GM19238 (cell line): ENCODE measurements around the gene NOL4L.
A peak's percentile ranks its signal among the peaks of the same experiment; 100 is the strongest.

Experiments used
- DNase-seq: peaks from one replicate; pipeline ENCODE4 v3.0.0; 2011; ENCODE audit warnings: low spot score; ENCODE audit not compliant: insufficient read length

NOL4L gene

DNA sequence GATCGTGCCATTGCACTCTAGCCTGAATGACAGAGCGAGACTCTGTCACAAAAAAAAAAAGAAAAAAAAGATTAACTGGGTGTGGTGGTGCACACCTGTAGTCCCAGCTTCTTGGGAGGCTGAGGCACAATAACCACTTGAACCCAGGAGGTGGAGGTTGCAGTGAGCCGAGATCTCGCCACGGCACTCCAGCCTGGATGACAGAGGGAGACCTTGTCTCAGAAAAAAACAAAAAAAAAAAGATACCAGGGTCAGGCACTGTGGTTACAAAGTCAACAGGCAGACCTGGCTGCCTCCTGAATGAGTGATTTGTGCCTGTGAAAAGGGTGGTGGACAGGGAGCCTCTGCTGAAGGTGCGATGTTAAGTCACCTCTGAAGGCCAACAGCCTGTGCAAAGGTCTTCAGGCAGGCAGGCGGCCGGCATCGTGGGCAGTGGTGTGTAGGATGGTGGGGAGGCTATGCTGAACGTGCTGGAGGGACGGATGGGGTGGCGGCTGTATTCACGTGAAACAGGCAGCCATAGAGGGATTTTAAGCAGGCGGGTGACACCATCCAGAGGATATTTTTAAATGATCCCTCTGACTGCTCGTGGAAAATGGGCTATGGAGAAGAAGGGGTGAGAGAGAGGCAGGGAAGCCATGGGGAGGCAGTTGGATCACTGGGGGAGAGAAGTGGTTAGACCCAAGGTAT lies 41.4 kb downstream of the NOL4L start:
- DNase-seq: no peak

DNA sequence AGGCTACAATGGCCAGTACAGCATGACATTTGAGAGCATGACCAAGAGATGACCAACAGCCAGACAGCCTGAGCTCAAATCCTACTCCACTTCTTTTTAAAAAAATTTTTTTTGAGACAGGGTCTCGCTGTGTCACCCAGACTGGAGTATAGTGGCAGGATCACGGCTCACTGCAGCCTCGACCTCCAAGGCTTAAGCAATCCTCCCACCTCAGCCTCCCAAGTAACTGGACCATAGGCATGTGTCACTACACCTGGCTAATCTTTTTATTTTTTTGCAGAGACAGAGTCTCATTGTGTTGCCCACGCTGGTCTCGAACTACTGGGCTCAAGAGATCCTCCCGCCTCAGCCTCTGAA lies 42.9 kb downstream of the NOL4L start:
- DNase-seq: no peak

DNA sequence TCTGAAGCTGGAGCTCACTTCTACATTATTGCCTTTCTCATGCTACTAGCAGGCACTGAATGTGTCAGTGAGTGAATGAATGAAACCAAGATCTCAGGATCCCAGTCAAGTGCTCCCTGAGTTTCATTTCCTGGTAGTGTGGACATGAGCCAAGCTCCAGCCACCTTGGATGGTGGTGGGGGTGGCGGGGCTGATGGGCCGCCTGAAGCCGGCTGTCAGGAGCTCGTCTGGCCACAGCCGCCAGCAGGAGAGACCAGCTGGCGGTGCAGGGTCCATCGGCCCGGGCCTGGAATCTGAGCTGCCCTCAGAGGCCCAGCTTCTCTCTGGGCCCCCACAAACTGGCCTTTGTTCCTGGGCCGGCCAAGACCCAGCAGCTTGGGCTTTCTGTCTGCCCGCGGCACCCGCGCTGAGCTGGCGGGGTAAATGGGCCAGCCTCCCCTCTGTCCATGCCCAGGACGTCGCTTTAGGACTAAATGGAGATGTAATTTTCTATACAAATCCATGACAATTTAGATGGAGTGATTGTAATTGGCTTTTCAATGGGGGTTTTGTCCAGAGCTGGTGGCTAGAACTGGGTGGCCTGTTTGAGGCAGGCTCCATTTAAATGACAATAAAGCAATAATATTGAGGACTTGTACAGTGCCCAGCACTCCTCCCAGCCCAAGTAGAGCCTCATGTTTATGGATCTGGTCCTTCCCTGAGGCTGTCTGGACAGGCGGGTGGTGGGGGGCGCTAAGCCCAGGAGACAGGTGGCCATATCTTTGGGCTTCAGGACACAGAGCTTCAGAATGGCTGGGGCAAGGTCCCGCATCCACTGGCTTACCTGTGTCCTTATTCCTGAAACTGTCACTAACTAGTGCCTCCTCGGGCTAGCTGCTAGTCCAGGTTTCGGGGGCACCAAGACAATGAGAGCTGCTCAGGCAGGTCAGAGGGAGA lies 43.5 kb downstream of the NOL4L start:
- no peak for DNase-seq

DNA sequence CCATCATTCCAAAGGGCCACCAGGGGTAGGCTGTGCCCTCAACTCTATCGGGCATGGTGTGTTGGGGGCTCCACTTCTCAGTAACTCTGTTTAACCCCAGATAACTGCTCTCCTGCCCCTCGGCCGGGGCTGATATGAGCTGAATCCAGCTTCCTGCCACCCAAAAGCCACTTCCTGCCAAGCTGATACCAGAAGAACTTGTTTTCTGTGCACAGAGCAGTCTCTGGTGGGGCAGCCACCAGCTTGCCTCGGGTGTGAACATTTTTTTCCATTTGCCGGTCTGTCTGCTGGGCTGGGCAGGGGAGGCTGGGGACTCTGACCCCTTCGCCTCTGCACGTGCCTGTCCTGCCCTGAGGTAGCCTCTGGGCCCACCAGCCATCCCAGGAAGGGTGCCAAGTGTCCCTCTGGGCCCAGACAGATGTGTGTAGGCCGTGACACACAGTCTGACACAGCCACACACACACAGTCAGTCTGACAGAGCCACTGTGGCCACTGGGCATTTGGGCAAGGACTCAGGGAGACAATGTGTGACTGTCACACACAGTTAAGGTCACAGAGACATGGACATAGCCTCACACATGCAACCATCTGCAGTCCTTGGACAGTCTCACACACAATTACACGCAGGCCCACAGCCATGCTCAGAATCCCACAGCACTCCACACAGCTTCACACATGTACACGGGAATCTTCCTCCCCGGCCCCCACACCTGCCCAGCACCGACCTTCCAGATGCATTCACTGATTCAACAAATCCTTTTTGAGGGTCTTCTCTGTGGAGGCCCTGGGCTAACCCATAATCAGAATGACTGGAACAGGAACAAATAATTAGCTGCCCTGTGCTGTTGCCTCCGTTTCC lies 45.1 kb downstream of the NOL4L start:
- DNase-seq: no peak

DNA sequence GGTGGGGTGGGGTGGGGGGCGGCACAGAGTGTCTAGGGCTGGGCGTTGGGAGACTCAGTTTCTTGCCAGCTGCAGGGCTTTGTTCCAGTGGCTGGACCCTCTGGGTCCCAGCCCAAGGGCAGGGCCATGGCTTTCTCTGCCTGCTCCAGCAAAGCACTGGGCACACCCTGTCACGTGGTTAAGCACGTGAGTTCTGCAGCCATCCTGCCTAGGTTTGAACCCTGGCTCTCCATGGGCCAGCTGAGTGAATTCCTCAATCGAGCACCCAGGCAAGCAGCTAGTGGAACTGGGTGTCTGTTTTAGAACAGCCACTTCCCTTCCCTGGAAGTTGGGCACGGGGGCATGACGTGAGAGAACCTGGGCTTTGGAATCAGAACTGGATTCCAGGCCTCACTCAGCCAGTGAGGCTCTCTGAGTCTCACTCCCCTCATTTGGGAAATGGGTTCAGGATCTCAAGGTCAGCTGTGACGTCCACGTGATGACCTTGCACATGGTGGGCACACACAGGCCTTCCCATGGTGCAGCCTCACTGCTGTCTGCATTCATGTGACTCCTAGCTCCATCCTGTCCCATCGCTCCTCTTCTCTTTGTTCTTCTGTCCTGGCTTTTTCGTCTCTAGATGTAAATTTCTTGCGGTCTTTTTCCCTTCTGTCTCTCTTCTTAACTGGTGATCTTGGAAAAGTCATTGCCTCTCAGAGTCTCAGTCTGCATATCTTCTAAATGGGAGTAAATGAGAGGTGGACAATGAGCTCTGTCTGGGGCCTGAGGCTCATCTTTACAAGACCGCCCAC lies 45.9 kb downstream of the NOL4L start:
- DNase-seq: no peak

DNA sequence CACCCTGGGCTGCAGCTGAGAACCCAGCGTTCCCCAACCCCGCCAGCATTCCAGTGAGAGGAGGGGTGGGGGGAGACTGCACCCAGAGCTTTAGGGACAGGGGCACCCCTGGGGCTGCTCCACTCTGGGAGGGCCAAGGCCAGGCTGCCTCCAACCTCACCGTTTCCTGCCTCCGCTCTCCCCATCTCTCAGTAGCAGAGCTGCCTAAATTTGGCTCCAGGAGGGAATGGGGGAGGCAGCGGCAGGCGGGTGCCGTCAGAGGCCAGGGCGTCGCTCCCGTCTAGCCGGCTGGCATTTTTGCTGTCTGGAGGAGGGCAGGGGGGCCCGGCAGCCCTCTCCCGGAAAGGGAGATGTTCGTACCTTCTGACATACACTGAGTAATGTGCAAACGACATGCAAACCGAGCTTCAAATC lies 46.6 kb downstream of the NOL4L start:
- DNase-seq: no peak

DNA sequence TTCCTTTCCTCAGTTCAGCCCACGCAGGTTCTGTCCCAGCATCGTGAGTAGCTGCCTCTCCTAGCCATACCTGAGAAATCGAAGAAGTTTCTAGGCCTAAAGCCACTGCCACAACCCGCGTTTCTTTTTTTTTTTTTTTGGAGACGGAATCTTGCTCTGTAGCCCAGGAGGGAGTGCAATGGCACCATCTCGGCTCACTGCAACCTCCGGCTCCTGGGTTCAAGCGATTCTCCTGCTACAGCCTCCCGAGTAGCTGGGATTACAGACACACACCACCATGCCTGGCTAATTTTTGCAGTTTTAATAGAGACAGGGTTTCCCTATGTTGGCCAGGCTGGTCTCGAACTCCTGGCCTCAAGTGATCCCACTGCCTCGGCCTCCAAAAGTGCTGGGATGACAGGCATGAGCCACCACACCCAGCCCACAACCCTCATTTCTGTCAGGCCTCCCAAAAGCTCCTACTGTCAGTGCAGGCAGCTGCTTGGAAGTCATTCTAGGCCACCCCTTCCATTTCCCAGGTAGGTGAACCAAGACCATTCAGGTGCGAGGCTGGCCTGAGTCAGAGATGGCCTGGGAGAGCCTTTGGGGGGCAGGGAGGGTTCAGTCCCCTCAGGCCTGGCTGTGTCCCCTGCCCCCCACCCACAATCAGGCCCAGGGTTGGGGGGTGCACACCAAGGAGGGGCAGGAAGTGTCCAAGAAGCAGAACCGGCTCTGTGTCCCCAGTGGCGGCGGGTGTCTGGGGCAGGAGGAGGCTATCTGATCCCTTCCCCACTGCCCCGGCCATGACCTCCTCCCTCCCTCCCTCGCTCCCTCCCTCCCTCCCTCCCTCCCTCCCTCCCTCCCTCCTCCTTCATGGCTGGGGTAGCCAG lies 47.2 kb downstream of the NOL4L start:
- DNase-seq: no peak

DNA sequence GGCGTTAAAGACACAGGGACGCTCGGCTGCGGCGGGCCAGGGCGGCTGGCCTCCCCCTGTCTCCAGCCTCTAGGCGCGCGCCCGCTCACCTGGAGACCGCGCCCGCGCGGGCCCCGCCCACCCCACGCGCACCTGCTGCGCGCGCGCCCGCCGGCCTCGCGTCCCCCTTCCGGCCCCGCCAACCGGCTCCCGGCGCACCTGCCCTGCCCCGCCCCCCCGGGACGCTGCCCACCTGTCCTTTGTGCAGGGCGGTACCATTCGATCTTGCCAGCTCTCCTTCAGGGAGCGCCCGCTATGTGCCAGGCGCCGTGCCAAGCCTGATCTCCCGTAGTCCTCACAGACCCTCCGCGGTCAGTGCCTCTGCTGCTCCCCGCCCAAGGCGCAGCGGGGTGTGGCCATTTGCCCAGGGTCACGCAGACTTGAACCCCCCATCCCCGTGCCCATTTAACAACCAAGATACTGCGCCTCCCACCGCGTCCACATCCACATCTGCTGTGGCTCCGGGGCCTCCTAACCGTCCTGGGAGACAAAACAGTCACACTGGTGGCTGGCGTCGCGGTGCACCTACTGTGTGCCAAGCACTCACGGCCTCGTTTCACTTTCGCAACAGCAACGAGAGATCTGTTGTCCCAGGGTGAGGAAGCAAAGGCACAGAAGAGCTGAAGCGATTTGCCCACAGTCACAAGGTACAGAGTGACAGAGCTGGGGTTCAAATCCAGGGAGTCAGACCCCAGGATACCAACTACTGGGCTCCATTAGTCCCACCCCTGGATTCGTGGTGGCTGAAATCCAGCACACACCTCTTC lies 48.1 kb downstream of the NOL4L start:
- no peak for DNase-seq

DNA sequence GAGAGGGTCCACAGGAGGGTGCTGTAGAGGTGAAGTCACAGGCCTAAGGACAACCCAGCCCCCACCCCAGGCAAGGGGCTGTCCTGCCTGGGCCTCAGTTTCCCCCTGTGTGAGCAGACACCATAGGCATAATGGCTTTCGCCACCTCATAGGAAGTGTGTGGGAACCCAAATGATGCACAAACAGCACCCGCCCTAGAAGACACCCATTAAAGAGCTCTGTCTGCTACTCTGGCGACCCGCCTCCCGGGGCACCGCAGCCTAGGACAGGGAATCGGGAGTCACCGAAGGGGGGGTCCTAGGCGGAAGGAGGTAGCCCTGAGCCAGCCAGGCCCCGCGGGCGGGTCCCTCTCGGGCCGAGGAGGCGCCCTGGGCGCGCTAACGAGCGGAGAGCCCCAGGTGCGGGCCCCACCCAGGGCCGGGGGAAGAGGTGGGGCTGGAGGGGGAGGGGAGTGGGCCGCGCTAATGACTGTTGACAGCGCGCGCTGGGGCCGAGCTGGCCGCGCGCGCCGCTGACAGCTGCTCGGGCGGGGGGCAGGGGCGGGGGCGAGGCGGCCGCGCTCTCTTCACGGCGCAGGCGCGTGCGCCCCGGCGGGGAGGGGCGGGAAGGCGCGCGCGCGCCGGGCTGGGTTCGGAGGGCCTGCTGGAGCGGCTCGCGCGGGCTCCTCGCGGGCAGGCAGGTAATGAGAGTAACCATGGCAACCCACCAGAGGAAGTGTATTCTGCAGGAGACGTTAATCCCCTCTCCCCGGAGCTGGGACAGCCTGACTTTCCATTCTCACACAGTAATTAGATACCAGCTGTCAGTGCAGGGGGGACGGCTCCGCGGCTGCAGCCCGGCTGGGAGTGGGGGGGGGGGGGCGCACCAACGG lies 48.9 kb downstream of the NOL4L start:
- peak; percentile 71 for DNase-seq

DNA sequence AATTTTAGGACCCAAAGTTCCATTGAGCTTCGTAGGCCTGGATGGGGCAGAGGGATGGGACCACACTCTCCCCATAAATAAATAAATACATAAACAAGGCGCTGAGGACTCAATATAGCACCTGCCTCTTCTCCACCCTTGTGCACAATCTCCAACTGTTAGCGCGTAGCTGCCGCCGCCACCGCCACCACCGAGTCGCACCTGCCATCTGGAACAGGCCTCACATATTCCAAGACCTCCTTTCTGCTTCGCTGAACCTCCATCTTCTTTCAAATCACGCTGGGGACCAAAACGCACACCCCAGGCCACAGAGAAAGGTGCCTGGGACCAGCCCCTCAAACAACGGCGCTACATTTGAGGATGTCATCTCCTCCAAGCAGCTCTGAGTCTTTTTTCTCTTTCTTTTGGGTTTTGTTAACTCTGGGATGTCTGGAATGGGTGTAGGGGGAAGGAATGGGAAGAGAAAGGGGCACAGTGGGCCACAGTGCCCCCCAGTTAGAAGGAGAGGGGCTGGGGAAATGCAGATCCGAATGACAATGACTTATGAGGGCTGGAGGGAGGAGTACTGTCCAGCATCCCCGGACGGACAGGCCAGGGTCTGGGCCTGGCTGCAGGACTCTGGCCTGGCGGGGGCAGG lies 49.7 kb downstream of the NOL4L start:
- DNase-seq: no peak

DNA sequence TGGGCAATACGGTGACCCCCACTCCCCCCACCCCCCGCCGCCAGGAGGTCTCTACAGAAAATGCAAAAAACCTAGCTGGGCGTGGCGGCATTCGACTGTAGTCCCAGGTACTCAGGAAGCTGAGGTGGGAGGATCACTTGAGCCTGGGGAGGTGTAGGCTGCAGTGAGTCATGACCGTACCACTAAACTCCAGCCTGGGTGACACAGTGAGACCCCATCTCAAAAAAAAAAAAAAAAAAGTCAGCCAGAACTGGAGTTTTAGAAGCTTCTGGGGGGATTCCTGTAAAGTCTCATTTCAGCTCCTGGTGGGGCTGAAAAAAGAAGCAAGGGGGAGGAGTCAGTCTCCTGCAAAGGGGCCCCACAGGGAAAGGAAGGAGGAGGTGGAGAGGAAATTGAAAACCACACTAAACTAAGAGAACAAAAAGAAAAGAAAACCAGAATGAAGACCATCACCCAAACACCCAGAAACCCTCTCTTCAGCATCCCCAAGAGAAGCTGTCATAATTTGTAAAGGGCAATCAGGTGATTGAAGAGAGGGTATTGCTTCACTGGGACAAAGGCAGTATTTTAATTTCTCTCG lies 50.4 kb downstream of the NOL4L start:
- no peak for DNase-seq

DNA sequence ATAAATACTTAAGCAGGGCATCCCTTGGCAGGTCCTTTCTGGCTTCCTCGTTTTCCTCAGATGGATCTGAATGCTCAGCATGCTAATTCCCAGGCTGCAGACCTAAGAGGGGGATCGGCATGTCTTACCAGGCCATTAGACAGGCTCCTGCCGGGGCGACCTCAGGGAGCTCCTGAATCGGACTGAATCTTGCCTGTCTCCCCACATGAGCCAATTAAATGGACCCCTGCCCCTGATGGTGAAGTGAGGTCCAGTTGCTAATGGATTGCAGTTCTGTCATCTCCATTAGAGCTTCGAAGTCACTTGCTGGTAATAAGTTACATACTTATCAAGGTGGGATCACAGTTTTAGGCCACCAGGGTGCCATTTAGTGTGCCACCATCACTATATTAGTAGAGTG lies 51.4 kb downstream of the NOL4L start:
- no peak for DNase-seq

DNA sequence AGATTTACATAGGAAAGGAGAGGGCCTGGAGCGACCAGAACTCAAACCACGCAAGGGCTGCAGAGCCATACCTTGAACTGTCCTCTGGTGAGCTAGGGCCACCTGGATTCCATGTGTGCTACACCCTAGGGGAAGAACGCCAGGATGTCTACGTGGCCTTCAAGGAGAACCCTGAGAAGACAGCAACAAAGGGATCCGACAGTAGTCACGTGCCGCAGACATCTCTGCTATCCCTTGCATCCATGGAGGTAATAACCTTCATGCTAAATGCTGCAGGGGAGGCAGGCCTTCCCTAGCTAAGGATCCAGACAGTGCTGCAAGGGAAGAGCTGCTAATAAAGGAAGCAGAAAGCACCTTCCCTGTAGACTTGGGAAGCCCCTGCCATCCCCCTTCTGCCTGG lies 52.9 kb downstream of the NOL4L start:
- DNase-seq: no peak

DNA sequence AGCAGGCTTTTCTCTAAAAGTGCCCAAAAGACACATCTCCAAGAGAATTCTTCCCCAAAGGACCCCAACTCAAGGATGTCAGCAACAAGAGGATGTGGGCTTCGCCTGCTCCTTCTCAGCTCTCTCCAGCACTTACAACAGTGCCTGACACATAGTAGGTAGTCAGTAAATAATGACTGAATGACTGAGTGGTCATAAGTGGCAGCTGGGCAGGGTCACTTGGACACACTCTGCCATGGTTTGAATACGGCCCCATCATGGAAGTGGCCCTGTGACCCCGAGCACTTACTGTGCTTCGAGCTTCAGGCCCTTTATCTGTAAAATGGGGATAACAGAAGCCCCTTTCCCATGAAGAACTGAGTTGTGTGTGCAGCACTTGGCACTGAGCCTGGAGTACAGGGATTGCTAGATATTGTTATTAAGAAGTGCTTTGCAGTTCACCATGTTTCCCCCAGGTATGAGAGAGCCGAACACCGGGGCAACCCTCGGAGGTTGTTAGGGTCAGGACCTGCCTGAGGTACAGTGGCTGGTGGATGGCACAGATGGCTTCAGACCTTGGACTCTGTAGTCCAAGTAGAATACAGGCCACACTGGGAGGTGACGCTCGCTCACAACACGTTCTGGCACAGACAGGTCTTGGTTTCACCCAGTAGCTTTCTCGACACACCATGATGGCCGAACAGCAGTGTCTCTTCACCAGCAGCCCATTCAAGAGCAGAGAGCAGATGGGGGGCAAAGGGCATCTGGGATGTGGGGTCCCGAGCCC lies 56.0 kb downstream of the NOL4L start:
- no peak for DNase-seq

DNA sequence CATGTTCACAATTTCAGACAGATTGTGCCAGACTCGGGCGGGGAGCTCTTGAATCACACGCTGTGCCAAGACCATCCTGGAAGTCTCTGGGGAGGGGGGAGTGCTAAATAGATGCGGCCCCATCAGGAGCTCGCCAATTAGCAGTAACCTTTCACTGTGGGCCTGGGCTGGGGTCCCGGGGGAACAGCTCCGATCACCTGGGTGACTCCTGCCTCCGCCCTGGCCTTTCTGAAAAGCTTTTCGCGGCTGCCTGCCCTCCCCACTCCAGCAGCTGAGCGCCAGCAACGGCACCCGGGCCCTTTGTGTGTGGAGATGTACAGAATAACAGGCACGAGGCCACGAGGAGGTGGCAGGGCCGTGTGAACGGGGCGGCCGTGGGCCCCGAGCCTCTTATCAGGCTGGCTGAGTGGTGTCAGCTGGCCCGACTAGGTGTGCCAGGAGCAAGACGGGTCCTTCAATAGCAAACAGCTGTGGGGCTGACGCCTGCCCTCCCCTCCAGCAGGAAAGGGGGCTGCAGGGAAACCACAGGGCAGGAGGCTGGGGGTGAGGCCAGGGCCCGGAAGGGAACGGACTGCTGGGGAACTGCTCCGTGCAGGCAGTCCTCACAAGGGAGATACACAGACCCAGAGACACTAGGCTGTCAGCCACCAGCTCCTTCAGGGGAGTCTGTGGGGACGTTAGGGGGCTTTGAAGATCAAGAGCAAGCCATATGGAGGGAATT lies 56.8 kb downstream of the NOL4L start:
- no peak for DNase-seq

DNA sequence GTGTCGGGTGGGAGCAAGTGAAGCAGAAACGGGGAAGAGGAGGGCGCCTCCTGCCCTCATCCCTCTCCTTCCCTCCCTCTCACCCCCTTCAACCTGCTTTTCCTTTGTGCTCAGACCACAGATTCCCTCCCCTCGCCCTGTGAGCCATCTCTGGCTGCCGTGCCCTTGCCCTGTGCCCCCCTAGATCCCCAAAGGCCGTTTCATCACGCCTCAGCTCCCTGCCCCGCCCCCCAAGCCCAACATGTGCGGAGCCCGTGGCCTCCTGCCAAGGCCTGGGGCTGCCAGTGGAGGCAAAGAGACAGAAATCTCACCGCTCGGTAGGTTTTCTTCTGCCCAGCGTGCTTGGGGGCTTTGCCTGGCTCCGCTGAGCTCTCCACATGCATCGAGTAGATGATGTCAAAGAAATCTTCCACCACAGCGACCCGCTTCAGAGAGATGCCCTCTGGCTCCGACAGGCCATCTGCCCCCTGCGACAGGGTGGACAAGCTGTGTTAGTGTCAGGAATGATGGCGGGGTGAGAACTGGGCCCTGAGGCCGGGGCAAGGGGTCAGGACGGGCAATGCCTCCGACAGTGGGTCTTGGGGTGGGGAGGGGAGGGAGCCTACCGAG lies 57.6 kb downstream of the NOL4L start:
- no peak for DNase-seq
